Thoracic aorta (tissue), 2 donors: Measurements from ENCODE around the gene AFF1. TPM values are rescaled to one million over a fixed set of nuclear protein-coding genes. Genes with fewer than 3 reads are reported as not detected.

Experiments
- ATAC-seq: fragments of 150-250 bp; one replicate; pipeline ENCODE4 v1.8.0; 2017; ENCODE audit warnings: low read depth; ENCODE audit not compliant: insufficient number of reproducible peaks, low FRiP score
- DNase-seq: peaks from one replicate; pipeline ENCODE4 v3.0.0-alpha.2; 2020; ENCODE audit warnings: low spot score
- H3K27ac ChIP-seq, 2 donors: fragments of 200-600 bp; sonication (generic); 1 replicate in 1 of 2; 2 replicates in 1 of 2; pipeline ENCODE4 v1.5.1; 2016; ENCODE audit warnings: mild to moderate bottlenecking in 2 of 2, moderate library complexity in 2 of 2
- H3K27me3 ChIP-seq: fragments of 200-600 bp; sonication (generic); replicated peaks from 2 replicates; pipeline ENCODE4 v1.6.0; 2016; ENCODE audit warnings: mild to moderate bottlenecking; ENCODE audit not compliant: insufficient read depth
- H3K36me3 ChIP-seq: fragments of 200-600 bp; sonication (generic); one replicate; pipeline ENCODE4 v1.5.1; 2016
- H3K4me1 ChIP-seq, 2 donors: fragments of 200-600 bp; sonication (generic); 1 replicate in 1 of 2; 2 replicates in 1 of 2; pipeline versions ENCODE4 v1.5.1 to v1.6.0; 2016; ENCODE audit warnings: low read depth in 2 of 2, mild to moderate bottlenecking in 1 of 2; ENCODE audit not compliant: control insufficient read depth in 1 of 2
- H3K4me3 ChIP-seq: fragments of 200-600 bp; sonication (generic); 2 replicates; pipeline ENCODE4 v1.5.1; 2016; ENCODE audit warnings: mild to moderate bottlenecking
- H3K9me3 ChIP-seq: fragments of 200-600 bp; sonication (generic); 2 replicates; pipeline ENCODE4 v1.5.1; 2016
- CTCF ChIP-seq: fragments of 200-600 bp; sonication (generic); IDR thresholded peaks from one replicate; pipeline ENCODE4 v1.5.1; 2019; ENCODE audit warnings: antibody characterized with exemption
- total RNA-seq, 2 donors: library from RNA; depleted of rRNA; stranded (reverse); fragments of >200 nt; gene quantifications; one replicate each; pipeline versions ENCODE4 v1.1.0 to v1.2.3, GENCODE V29; 2016

AFF1 gene
- total RNA-seq, 2 donors from 2014 or later: 51.9 to 93.2 TPM

- Histone ChIP-seq H3K27ac (no peak overlapping the region), H3K4me3 (no peak overlapping the region), H3K36me3 (no peaks in the 10 kb centered on the region), H3K4me1 (no peaks in the 10 kb centered on the region), H3K9me3 (no peaks in the 10 kb centered on the region), H3K27me3 (no peaks in the 10 kb centered on the region)
- ATAC-seq: no peak
- no peak for DNase-seq
- TF ChIP-seq CTCF: no peak
These were observed 231.1 kb downstream of the AFF1 start for GRCh38 chr4:87165892-87166291.

GRCh38 chr4:87166296-87166854 lies 231.6 kb downstream of the AFF1 start:
- H3K4me3 ChIP-seq: no peak overlapping the region
- ATAC-seq (no peak), DNase-seq (no peak)
- H3K27me3 ChIP-seq: no peaks in the 10 kb centered on the region
- H3K9me3 ChIP-seq: no peaks in the 10 kb centered on the region
- no peak for TF ChIP-seq CTCF
- no peaks in the 10 kb centered on the region for H3K36me3 ChIP-seq
- H3K27ac ChIP-seq: no peak overlapping the region
- H3K4me1 ChIP-seq: no peaks in the 10 kb centered on the region

GRCh38 chr4:87171944-87172343 lies 237.1 kb downstream of the AFF1 start:
- ATAC-seq: no peak
- no peak for DNase-seq
- H3K36me3 ChIP-seq: no peaks in the 10 kb centered on the region
- H3K4me3 ChIP-seq: no peak overlapping the region
- H3K27ac ChIP-seq: no peak overlapping the region
- no peak for TF ChIP-seq CTCF
- H3K9me3 ChIP-seq: no peaks in the 10 kb centered on the region
- no peaks in the 10 kb centered on the region for H3K27me3 ChIP-seq
- H3K4me1 ChIP-seq: no peaks in the 10 kb centered on the region

- Histone ChIP-seq H3K27me3 (no peaks in the 10 kb centered on the region), H3K27ac (no peak overlapping the region), H3K36me3 (no peaks in the 10 kb centered on the region), H3K9me3 (no peaks in the 10 kb centered on the region), H3K4me3 (no peak overlapping the region), H3K4me1 (no peaks in the 10 kb centered on the region)
- TF ChIP-seq CTCF: no peak
- DNase-seq (no peak), ATAC-seq (no peak)
These were observed 239.9 kb downstream of the AFF1 start for GRCh38 chr4:87174672-87175071.

GRCh38 chr4:87179751-87180150 lies 244.9 kb downstream of the AFF1 start:
- ATAC-seq (no peak), DNase-seq (no peak)
- H3K27me3 ChIP-seq: no peaks in the 10 kb centered on the region
- H3K4me1 ChIP-seq: no peaks in the 10 kb centered on the region
- no peak for TF ChIP-seq CTCF
- H3K4me3 ChIP-seq: no peak overlapping the region
- no peaks in the 10 kb centered on the region for H3K9me3 ChIP-seq
- no peaks in the 10 kb centered on the region for H3K36me3 ChIP-seq
- no peak overlapping the region for H3K27ac ChIP-seq
